GM18511 (cell line): ENCODE measurements around the gene CAGE1.
"Not testable (repeated sequence)": the region's sequence is repeated elsewhere in the genome, so short reads cannot be mapped to it uniquely, and the experiment has no call there.

ENCODE experiments used
- ATAC-seq: cut with Tn5 transposase; IDR thresholded peaks from one replicate; pipeline ENCODE4 v1.9.1; 2021; ENCODE audit warnings: mild to moderate bottlenecking, moderate library complexity; ENCODE audit not compliant: unreplicated experiment

CAGE1 gene

GRCh38 chr6:7341271-7341670 lies 48.3 kb downstream of the CAGE1 start:
- ATAC-seq, result no peak

GRCh38 chr6:7339007-7339732 lies 50.4 kb downstream of the CAGE1 start:
- not testable (repeated sequence) for ATAC-seq

- ATAC-seq, result no peak
Observed at GRCh38 chr6:7338031-7338430, 51.5 kb downstream of the CAGE1 start.

- no peak for ATAC-seq
Observed at GRCh38 chr6:7335519-7335918, 54.0 kb downstream of the CAGE1 start.

- ATAC-seq, result no peak
Observed at GRCh38 chr6:7334685-7335084, 54.9 kb downstream of the CAGE1 start.

- ATAC-seq, result no peak
Observed at GRCh38 chr6:7332090-7332745, 57.3 kb downstream of the CAGE1 start.

GRCh38 chr6:7331452-7331851 lies 58.1 kb downstream of the CAGE1 start:
- ATAC-seq, result no peak

- ATAC-seq, result no peak
Observed at GRCh38 chr6:7328243-7328642, 61.3 kb downstream of the CAGE1 start.

GRCh38 chr6:7325750-7326149 lies 63.8 kb downstream of the CAGE1 start:
- no peak for ATAC-seq

GRCh38 chr6:7324520-7324919 lies 65.0 kb downstream of the CAGE1 start:
- ATAC-seq, result peak; percentile 91

GRCh38 chr6:7323074-7323473 lies 66.5 kb downstream of the CAGE1 start:
- ATAC-seq, result no peak

- not testable (repeated sequence) for ATAC-seq
Observed at GRCh38 chr6:7321866-7322265, 67.7 kb downstream of the CAGE1 start.

GRCh38 chr6:7319406-7319805 lies 70.1 kb downstream of the CAGE1 start:
- ATAC-seq, result not testable (repeated sequence)

GRCh38 chr6:7317538-7317937 lies 72.0 kb downstream of the CAGE1 start:
- ATAC-seq, result no peak

- ATAC-seq, result no peak
Observed at GRCh38 chr6:7316658-7317533, 72.6 kb downstream of the CAGE1 start.

GRCh38 chr6:7315948-7316365 lies 73.6 kb downstream of the CAGE1 start:
- ATAC-seq, result no peak

- ATAC-seq, result not testable (repeated sequence)
Observed at GRCh38 chr6:7315087-7315947, 74.2 kb downstream of the CAGE1 start.

GRCh38 chr6:7314414-7314813 lies 75.1 kb downstream of the CAGE1 start:
- ATAC-seq, result no peak

- no peak for ATAC-seq
Observed at GRCh38 chr6:7313505-7314165, 75.9 kb downstream of the CAGE1 start.
